ENCODE results near the gene ZNF345. TPM values are rescaled to one million over a fixed set of nuclear protein-coding genes. Genes with fewer than 3 reads are reported as not detected.
A peak's percentile ranks its signal among the peaks of the same experiment; 100 is the strongest.

Gene ZNF345
- total and polyA plus RNA-seq, 2 of the 8 experiments (the other 6 are each of a cell fraction or from before 2014, with no cell fraction given) = 3.2 to 5.1 TPM

GRCh38 chr19:36915992-36916830 is 65.5 kb downstream of the ZNF345 start, which contains the start of the genes ZNF568 and ZNF829 (continued):
- TF ChIP-seq CHD7 (IDR thresholded peaks at IDR 0.05; ENCODE audit: insufficient replicate concordance, low read length) = no peak
- no peak for TF ChIP-seq NRF1 (IDR thresholded peaks at IDR 0.05; ENCODE audit: low read depth, low read length)
- peak; percentile 95 for TF ChIP-seq CHD2 (IDR thresholded peaks at IDR 0.05; ENCODE audit: low read length)
- no peak for TF ChIP-seq FOSL1 (IDR thresholded peaks at IDR 0.05; ENCODE audit: insufficient read depth, low read depth, low read length)
- no peak for TF ChIP-seq YY1 (IDR thresholded peaks at IDR 0.05; ENCODE audit: low read depth, low read length)
- TF ChIP-seq BCL11A (IDR thresholded peaks at IDR 0.05; ENCODE audit: low read depth in 2 of 2, low read length in 2 of 2) = no peak
- TF ChIP-seq E2F6 (IDR thresholded peaks at IDR 0.05) = 0 out of 2 replicates have a peak, but pooled peaks have one; percentile 24
- no peak for TF ChIP-seq CEBPB (IDR thresholded peaks at IDR 0.05; ENCODE audit: low read depth, low read length)
- TF ChIP-seq ATF3 (IDR thresholded peaks at IDR 0.05; ENCODE audit: insufficient read depth, low read depth, low read length) = peak; percentile 6; the same call in 1 of the 2 replicates

All from H1 (cell line).